ENCODE data around the gene CCL17.

GRCh38 chr16:57462209-57462977 is 57.8 kb downstream of the CCL17 start, which contains the start of gene POLR2C:
- peak; percentile 77 for TF ChIP-seq CTCF (IDR thresholded peaks at IDR 0.05; ENCODE audit: low read depth, low read length)
- TF ChIP-seq EZH2phosphoT487 (IDR thresholded peaks at IDR 0.05; ENCODE audit: low read depth): no peak
